H1 (cell line): Measurements from ENCODE around the gene USH2A. TPM values are rescaled to one million over a fixed set of nuclear protein-coding genes. Genes with fewer than 3 reads are reported as not detected.

Source experiments
- CTCF ChIA-PET: fragments of 300-600 bp; sonication (Branson Sonifier 250); formaldehyde crosslinking; loops from one replicate; lab custom pipeline; 2021; ENCODE audit not compliant: partially characterized antibody; lab: Charles Lee
- POLR2A ChIA-PET: fragments of 300-600 bp; sonication (Branson Sonifier 250); formaldehyde crosslinking; loops from one replicate; lab custom pipeline; 2021; ENCODE audit warnings: inconsistent platforms; ENCODE audit not compliant: partially characterized antibody; lab: Charles Lee
- DNase-seq, 2 experiments: peaks; one replicate each; pipeline versions ENCODE4 v3.0.0 to v3.0.0-alpha.2; 2010 to 2022; ENCODE audit warnings: low spot score in 2 of 2, low read depth in 1 of 2, mixed read lengths in 1 of 2
- FAIRE-seq: peaks from 2 replicates; lab custom pipeline; 2011; peaks lifted over from hg19 to GRCh38; lab: Jason Lieb, UNC
- H2AFZ ChIP-seq: 2 replicates; pipeline ENCODE4 v1.8.1; 2012; ENCODE audit warnings: low read length, inconsistent platforms
- H2AK5ac ChIP-seq: 2 replicates; pipeline ENCODE4 v1.6.1; 2013; ENCODE audit warnings: low read depth, low read length
- H2BK120ac ChIP-seq: replicated peaks from 2 replicates; pipeline ENCODE3; 2013; ENCODE audit warnings: low read depth, low read length, inconsistent platforms
- H2BK12ac ChIP-seq: 2 replicates; pipeline ENCODE4 v1.6.1; 2013; ENCODE audit warnings: low read depth, low read length
- H2BK15ac ChIP-seq: 2 replicates; pipeline ENCODE4 v1.6.1; 2013; ENCODE audit warnings: low read length
- H2BK20ac ChIP-seq: 2 replicates; pipeline ENCODE4 v1.6.1; 2013; ENCODE audit warnings: low read length
- H2BK5ac ChIP-seq: 2 replicates; pipeline ENCODE4 v1.6.1; 2013; ENCODE audit warnings: low read depth, low read length
- H3K14ac ChIP-seq: 2 replicates; pipeline ENCODE4 v1.6.1; 2013; ENCODE audit warnings: inconsistent platforms; ENCODE audit not compliant: insufficient read length
- H3K18ac ChIP-seq: 2 replicates; pipeline ENCODE4 v1.6.1; 2013; ENCODE audit warnings: low read length; ENCODE audit errors: extremely low read depth
- H3K23ac ChIP-seq: 2 replicates; pipeline ENCODE4 v1.6.1; 2013; ENCODE audit warnings: inconsistent platforms; ENCODE audit not compliant: insufficient read length
- H3K23me2 ChIP-seq: 2 replicates; pipeline ENCODE4 v1.6.1; 2013; ENCODE audit warnings: low read depth, low read length
- H3K27ac ChIP-seq: 2 replicates; pipeline ENCODE4 v1.6.1; 2011; ENCODE audit warnings: low read depth, low read length, inconsistent platforms
- H3K27me3 ChIP-seq, 4 experiments: replicated peaks in 1 of 4; 1 replicate in 1 of 4; 2 replicates in 3 of 4; pipeline versions ENCODE4 v1.6.1 to v1.8.1; 2011 to 2013; ENCODE audit warnings: low read length in 3 of 4, mild to moderate bottlenecking in 3 of 4, inconsistent platforms in 2 of 4, mixed read lengths in 2 of 4, moderate library complexity in 1 of 4; ENCODE audit not compliant: control insufficient read depth in 3 of 4, insufficient read depth in 3 of 4; ENCODE audit errors: extremely low read depth in 1 of 4
- H3K36me3 ChIP-seq, 4 experiments: 2 replicates each; pipeline versions ENCODE4 v1.6.1 to v1.8.1; 2011 to 2013; ENCODE audit warnings: mild to moderate bottlenecking in 4 of 4, low read length in 3 of 4, moderate library complexity in 2 of 4, control low read depth in 1 of 4, inconsistent platforms in 1 of 4; ENCODE audit not compliant: insufficient read depth in 4 of 4, control insufficient read depth in 2 of 4
- H3K4ac ChIP-seq: replicated peaks from 2 replicates; pipeline ENCODE3; 2013; ENCODE audit warnings: low read length, low read depth, mixed read lengths, inconsistent platforms; ENCODE audit not compliant: insufficient read length
- H3K4me1 ChIP-seq, 4 experiments: replicated peaks in 1 of 4; 1 replicate in 1 of 4; 2 replicates in 3 of 4; pipeline versions ENCODE4 v1.6.1 to v1.8.1; 2011 to 2013; ENCODE audit warnings: low read length in 3 of 4, inconsistent platforms in 2 of 4, mixed read lengths in 1 of 4; ENCODE audit not compliant: insufficient read depth in 4 of 4, control insufficient read depth in 3 of 4
- H3K4me2 ChIP-seq, 2 experiments: 2 replicates each; pipeline versions ENCODE4 v1.6.1 to v1.8.1; 2011 to 2013; ENCODE audit warnings: low read depth in 2 of 2, low read length in 2 of 2, control low read depth in 1 of 2, inconsistent platforms in 1 of 2, mild to moderate bottlenecking in 1 of 2; ENCODE audit not compliant: insufficient read depth in 1 of 2
- H3K4me3 ChIP-seq, 4 experiments: fragments of 200-600, 300-600 bp in 1 of 4; sonication (generic), shearing (Covaris generic), sonication (Bioruptor Twin) in 1 of 4; 2 replicates each; pipeline versions ENCODE4 v1.5.1 to v1.8.1; 2011 to 2016; ENCODE audit warnings: low read length in 4 of 4, low read depth in 3 of 4, control low read depth in 2 of 4, inconsistent platforms in 2 of 4, mild to moderate bottlenecking in 2 of 4, mixed read lengths in 1 of 4, moderate library complexity in 1 of 4; ENCODE audit not compliant: insufficient read depth in 2 of 4; ENCODE audit errors: extremely low read depth in 1 of 4
- H3K56ac ChIP-seq: replicated peaks from 2 replicates; pipeline ENCODE3; 2013; ENCODE audit warnings: low read depth, mild to moderate bottlenecking, mixed read lengths, low read length, inconsistent platforms; ENCODE audit not compliant: insufficient read length
- H3K79me1 ChIP-seq: 2 replicates; pipeline ENCODE4 v1.6.1; 2013; ENCODE audit warnings: low read depth, low read length, control low read depth
- H3K79me2 ChIP-seq, 2 experiments: 2 replicates each; pipeline versions ENCODE4 v1.6.1 to v1.8.1; 2012 to 2013; ENCODE audit warnings: low read length in 2 of 2, mild to moderate bottlenecking in 2 of 2, inconsistent platforms in 1 of 2; ENCODE audit not compliant: insufficient read depth in 2 of 2, control insufficient read depth in 1 of 2
- H3K9ac ChIP-seq, 4 experiments: replicated peaks in 1 of 4; 1 replicate in 1 of 4; 2 replicates in 3 of 4; pipeline versions ENCODE4 v1.6.1 to v1.8.1; 2011 to 2013; ENCODE audit warnings: low read depth in 3 of 4, low read length in 3 of 4, control low read depth in 2 of 4, mild to moderate bottlenecking in 2 of 4, moderate library complexity in 2 of 4, inconsistent platforms in 1 of 4; ENCODE audit errors: extremely low read depth in 1 of 4
- H3K9me3 ChIP-seq, 2 experiments: 2 replicates each; pipeline versions ENCODE4 v1.6.1 to v1.8.1; 2012 to 2013; ENCODE audit warnings: mild to moderate bottlenecking in 2 of 2, moderate library complexity in 2 of 2, control low read depth in 1 of 2, inconsistent platforms in 1 of 2, low read depth in 1 of 2, low read length in 1 of 2, mixed read lengths in 1 of 2; ENCODE audit not compliant: insufficient read depth in 2 of 2
- H4K20me1 ChIP-seq, 2 experiments: replicated peaks in 1 of 2; 2 replicates each; pipeline versions ENCODE3 to v1.8.1; 2011 to 2013; ENCODE audit warnings: inconsistent platforms in 2 of 2, low read length in 2 of 2, mild to moderate bottlenecking in 1 of 2; ENCODE audit not compliant: insufficient read depth in 2 of 2, control insufficient read depth in 1 of 2
- H4K5ac ChIP-seq: 2 replicates; pipeline ENCODE4 v1.6.1; 2013; ENCODE audit warnings: low read length, low read depth, mixed read lengths, inconsistent platforms; ENCODE audit not compliant: insufficient read length
- H4K8ac ChIP-seq: 2 replicates; pipeline ENCODE4 v1.8.0; 2013; ENCODE audit warnings: mild to moderate bottlenecking, moderate library complexity, low read length, inconsistent platforms; ENCODE audit not compliant: insufficient read depth; ENCODE audit errors: extremely low read depth
- H4K91ac ChIP-seq: replicated peaks from 2 replicates; pipeline ENCODE3; 2013; ENCODE audit warnings: low read length, mixed read lengths, inconsistent platforms; ENCODE audit not compliant: insufficient read length
- CBX8 ChIP-seq: fragments of 300-800, 300-1000 bp; sonication (generic); IDR thresholded peaks from 2 replicates; pipeline ENCODE4 v1.7.1; 2016; ENCODE audit warnings: low read depth, low read length, borderline replicate concordance
- CEBPB ChIP-seq: IDR thresholded peaks from 2 replicates; pipeline ENCODE4 v1.6.1; 2012; ENCODE audit warnings: low read depth, low read length
- EGR1 ChIP-seq: IDR thresholded peaks from 2 replicates; pipeline ENCODE4 v1.6.1; 2011; ENCODE audit warnings: low read depth, low read length, borderline replicate concordance
- EP300 ChIP-seq, 2 experiments: IDR thresholded peaks; 1 replicate in 1 of 2; 2 replicates in 1 of 2; pipeline ENCODE4 v1.6.1; 2011 to 2012; ENCODE audit warnings: low read depth in 2 of 2, low read length in 2 of 2, mild to moderate bottlenecking in 2 of 2, borderline replicate concordance in 1 of 2, inconsistent platforms in 1 of 2, moderate library complexity in 1 of 2
- FOSL1 ChIP-seq: IDR thresholded peaks from 2 replicates; pipeline ENCODE4 v1.6.1; 2011; ENCODE audit warnings: mild to moderate bottlenecking, low read depth, low read length, moderate library complexity; ENCODE audit not compliant: insufficient read depth
- RAD21 ChIP-seq, 2 experiments: IDR thresholded peaks in 1 of 2; conservative IDR thresholded peaks in 1 of 2; 2 replicates each; pipeline ENCODE4 v1.6.1; 2011; ENCODE audit warnings: low read depth in 2 of 2, low read length in 2 of 2, improper control_type of control experiment in 1 of 2, inconsistent platforms in 1 of 2, mild to moderate bottlenecking in 1 of 2, moderate library complexity in 1 of 2
- RXRA ChIP-seq: IDR thresholded peaks from 2 replicates; pipeline ENCODE4 v1.6.1; 2011; ENCODE audit warnings: low read depth, mild to moderate bottlenecking, low read length, moderate library complexity; ENCODE audit not compliant: insufficient read depth
- TEAD4 ChIP-seq: IDR thresholded peaks from 2 replicates; pipeline ENCODE4 v1.6.1; 2012; ENCODE audit warnings: low read depth, low read length, inconsistent platforms, mixed read lengths
- WGBS, 2 experiments: shearing (Covaris generic) in 1 of 2; methylation state at CpG; one replicate each; pipeline versions ENCODE4 v1.1.6 to v1.1.7; 2013 to 2015; ENCODE audit warnings: low lambda C conversion rate in 2 of 2, mixed read lengths in 2 of 2, inconsistent platforms in 1 of 2, low coverage in 1 of 2, missing lambda C conversion rate in 1 of 2; ENCODE audit not compliant: insufficient replicate concordance in 2 of 2, insufficient coverage in 1 of 2, insufficient read length in 1 of 2; ENCODE audit errors: extremely low coverage in 1 of 2, missing lambda C conversion rate in 1 of 2; 5-methylcytosine and 5-hydroxymethylcytosine counted together
- polyA plus RNA-seq, 7 experiments: library from polyadenylated mRNA; depleted of rRNA in 3 of 7; stranded (reverse) in 5 of 7; unstranded in 2 of 7; fragments of >200 nt in 5 of 7; fragments of 200-250 nt in 2 of 7; gene quantifications; 1 replicate in 5 of 7; 2 replicates in 1 of 7; 4 replicates in 1 of 7; pipeline versions ENCODE4 v1.2.1 to v1.2.3, GENCODE V29; 2011 to 2013; ENCODE audit warnings: missing spikeins in 2 of 7, mixed read lengths in 2 of 7
- total RNA-seq: library from RNA; stranded (reverse); fragmentation: NEBNext Ultra II Directional; extraction: Animal tissue kit (Norgen Biotek cat#: 25700); gene quantifications from 2 replicates; pipeline ENCODE4 v1.2.1, GENCODE V29; 2021
- TF ChIP-seq, protein P1 (sequence below), 3 experiments: IDR thresholded peaks; 1 replicate in 2 of 3; 2 replicates in 1 of 3; pipeline versions ENCODE4 v1.5.1 to v1.6.1; 2011; ENCODE audit warnings: low read length in 3 of 3, mild to moderate bottlenecking in 3 of 3, inconsistent platforms in 2 of 3, low read depth in 1 of 3, moderate library complexity in 1 of 3; ENCODE audit not compliant: insufficient read depth in 1 of 3; ENCODE audit errors: control extremely low read depth in 1 of 3

Gene USH2A
- total and polyA plus RNA-seq, 2 of the 8 experiments (the other 6 are each of a cell fraction or from before 2014, with no cell fraction given): 0.02 to 0.17 TPM

GRCh38 chr1:216034506-216034905 lies 388.7 kb downstream of the USH2A start:
- Histone ChIP-seq H4K5ac (no peak overlapping the region), H2BK12ac (no peak overlapping the region), H3K27me3 (no peaks in the 10 kb centered on the region), H2AK5ac (no peak overlapping the region), H4K20me1 (no peaks in the 10 kb centered on the region), H3K27ac (no peak overlapping the region), H3K4me3 (no peak overlapping the region), H2BK15ac (no peak overlapping the region), H3K23me2 (no peaks in the 10 kb centered on the region), H2BK5ac (no peak overlapping the region), H3K23ac (no peak overlapping the region), H3K18ac (no peak overlapping the region), H3K4me1 (no peaks in the 10 kb centered on the region), H2AFZ (no peak overlapping the region), H3K56ac (no peak overlapping the region), H3K14ac (no peak overlapping the region), H3K79me1 (no peaks in the 10 kb centered on the region), H3K9ac (no peak overlapping the region), H3K79me2 (no peaks in the 10 kb centered on the region), H3K36me3 (no peaks in the 10 kb centered on the region), H3K9me3 (no peaks in the 10 kb centered on the region), H2BK120ac (no peak overlapping the region), H4K91ac (no peak overlapping the region), H4K8ac (no peak overlapping the region), H2BK20ac (no peak overlapping the region), H3K4ac (no peak overlapping the region), H3K4me2 (no peak overlapping the region)
- peak in 1 of 2 experiments; percentile 19 for DNase-seq
- CTCF ChIA-PET: interaction anchor here (0.7 to 2.5 kb wide), 6 partner anchors 61 to 187 kb away, joined by 3 to 18 read pairs (median 6); no protein-coding TSS in a partner anchor
- 71% methylated on average over 3 of the region's 3 CpGs; no CpG with 5 or more reads in 1 of the 2 experiments for WGBS, 2 experiments
- TF ChIP-seq EP300 (IDR thresholded peaks at IDR 0.05; ENCODE audit: borderline replicate concordance in 1 of 2, low read depth in 2 of 2, low read length in 2 of 2): no peak
- TF ChIP-seq CEBPB: peak; percentile 89
- TF ChIP-seq FOSL1: no peak
- TF ChIP-seq, protein P1, sequence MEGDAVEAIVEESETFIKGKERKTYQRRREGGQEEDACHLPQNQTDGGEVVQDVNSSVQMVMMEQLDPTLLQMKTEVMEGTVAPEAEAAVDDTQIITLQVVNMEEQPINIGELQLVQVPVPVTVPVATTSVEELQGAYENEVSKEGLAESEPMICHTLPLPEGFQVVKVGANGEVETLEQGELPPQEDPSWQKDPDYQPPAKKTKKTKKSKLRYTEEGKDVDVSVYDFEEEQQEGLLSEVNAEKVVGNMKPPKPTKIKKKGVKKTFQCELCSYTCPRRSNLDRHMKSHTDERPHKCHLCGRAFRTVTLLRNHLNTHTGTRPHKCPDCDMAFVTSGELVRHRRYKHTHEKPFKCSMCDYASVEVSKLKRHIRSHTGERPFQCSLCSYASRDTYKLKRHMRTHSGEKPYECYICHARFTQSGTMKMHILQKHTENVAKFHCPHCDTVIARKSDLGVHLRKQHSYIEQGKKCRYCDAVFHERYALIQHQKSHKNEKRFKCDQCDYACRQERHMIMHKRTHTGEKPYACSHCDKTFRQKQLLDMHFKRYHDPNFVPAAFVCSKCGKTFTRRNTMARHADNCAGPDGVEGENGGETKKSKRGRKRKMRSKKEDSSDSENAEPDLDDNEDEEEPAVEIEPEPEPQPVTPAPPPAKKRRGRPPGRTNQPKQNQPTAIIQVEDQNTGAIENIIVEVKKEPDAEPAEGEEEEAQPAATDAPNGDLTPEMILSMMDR (IDR thresholded peaks at IDR 0.05; ENCODE audit: control extremely low read depth in 1 of 3, insufficient read depth in 1 of 3, low read depth in 1 of 3, low read length in 3 of 3): peak; percentile 56 to 86 (median 80)
- peak; percentile 41; the same call in 1 of the 2 replicates for TF ChIP-seq TEAD4
- TF ChIP-seq CBX8: no peak
- 0 out of 2 replicates have a peak, but pooled peaks have one; percentile 15 for TF ChIP-seq EGR1
- no peak for TF ChIP-seq RXRA
- TF ChIP-seq RAD21 (IDR thresholded peaks at IDR 0.05 in 1 of 2, conservative IDR thresholded peaks at IDR 0.05 in 1 of 2; ENCODE audit: low read depth in 2 of 2, low read length in 2 of 2): peak; percentile 95 to 96
- peak; percentile 72 for FAIRE-seq
- POLR2A ChIA-PET: no interaction called here
